SU-DHL-6 (cell line): Measurements from ENCODE around the gene NTM.

Experiments
- EZH2phosphoT487 ChIP-seq: fragments of 200-600 bp; sonication (generic), shearing (Covaris generic); conservative IDR thresholded peaks from 2 replicates; pipeline ENCODE4 v1.6.1; 2018; ENCODE audit warnings: mild to moderate bottlenecking, antibody characterized with exemption, low read length, moderate library complexity, mixed read lengths
- TF ChIP-seq, protein P1 (sequence below): fragments of 200-600 bp; sonication (generic); IDR thresholded peaks from one replicate; pipeline ENCODE4 v1.5.1; 2017; ENCODE audit warnings: antibody characterized with exemption, mild to moderate bottlenecking, low read length, moderate library complexity; ENCODE audit not compliant: insufficient read depth, poor library complexity, severe bottlenecking

DNA sequence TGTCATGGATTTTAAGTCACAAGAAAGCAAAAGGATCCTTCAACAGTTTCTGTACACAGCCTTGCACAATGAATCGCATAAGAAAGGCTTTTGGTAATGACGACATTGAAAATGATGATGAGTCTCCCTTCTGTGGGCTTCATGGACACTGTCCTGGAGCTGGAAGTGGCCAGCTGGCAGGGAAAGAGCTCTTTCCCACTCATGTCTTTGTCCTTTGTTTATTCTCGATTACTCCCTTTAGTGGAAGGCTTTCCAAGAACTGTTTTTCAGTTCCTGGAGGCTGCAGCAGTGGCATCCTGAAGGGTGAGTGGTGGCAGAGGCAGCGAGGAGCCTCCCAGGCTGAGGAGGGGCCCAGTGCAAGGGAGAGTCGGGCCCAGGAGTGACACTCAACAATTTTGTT lies 505.2 kb downstream of the NTM start:
- TF ChIP-seq, protein P1, sequence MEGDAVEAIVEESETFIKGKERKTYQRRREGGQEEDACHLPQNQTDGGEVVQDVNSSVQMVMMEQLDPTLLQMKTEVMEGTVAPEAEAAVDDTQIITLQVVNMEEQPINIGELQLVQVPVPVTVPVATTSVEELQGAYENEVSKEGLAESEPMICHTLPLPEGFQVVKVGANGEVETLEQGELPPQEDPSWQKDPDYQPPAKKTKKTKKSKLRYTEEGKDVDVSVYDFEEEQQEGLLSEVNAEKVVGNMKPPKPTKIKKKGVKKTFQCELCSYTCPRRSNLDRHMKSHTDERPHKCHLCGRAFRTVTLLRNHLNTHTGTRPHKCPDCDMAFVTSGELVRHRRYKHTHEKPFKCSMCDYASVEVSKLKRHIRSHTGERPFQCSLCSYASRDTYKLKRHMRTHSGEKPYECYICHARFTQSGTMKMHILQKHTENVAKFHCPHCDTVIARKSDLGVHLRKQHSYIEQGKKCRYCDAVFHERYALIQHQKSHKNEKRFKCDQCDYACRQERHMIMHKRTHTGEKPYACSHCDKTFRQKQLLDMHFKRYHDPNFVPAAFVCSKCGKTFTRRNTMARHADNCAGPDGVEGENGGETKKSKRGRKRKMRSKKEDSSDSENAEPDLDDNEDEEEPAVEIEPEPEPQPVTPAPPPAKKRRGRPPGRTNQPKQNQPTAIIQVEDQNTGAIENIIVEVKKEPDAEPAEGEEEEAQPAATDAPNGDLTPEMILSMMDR = no peak
- TF ChIP-seq EZH2phosphoT487 = no peak
